ENCODE results near the gene ZNF564. TPM values are rescaled to one million over a fixed set of nuclear protein-coding genes. Genes with fewer than 3 reads are reported as not detected.
A peak's percentile ranks its signal among the peaks of the same experiment; 100 is the strongest.

The ZNF564 gene
- total and polyA plus RNA-seq, 2 of the 13 experiments (the other 11 are each of a cell fraction or from before 2014, with no cell fraction given) = 2.3 to 11.1 TPM

GRCh38 chr19:12495002-12495802, 56.1 kb downstream of the ZNF564 start (continued):
- TF ChIP-seq GLI4 (CRISPR knock-in tag; IDR thresholded peaks at IDR 0.05; ENCODE audit: borderline replicate concordance) = no peak
- TF ChIP-seq ZNF562 (CRISPR knock-in tag; IDR thresholded peaks at IDR 0.05; ENCODE audit: borderline replicate concordance) = no peak
- TF ChIP-seq PRDM4 (CRISPR knock-in tag; IDR thresholded peaks at IDR 0.05; ENCODE audit: borderline replicate concordance) = no peak
- 0 out of 2 replicates have a peak, but pooled peaks have one; percentile 33 for TF ChIP-seq ZMAT3 (CRISPR knock-in tag; conservative IDR thresholded peaks at IDR 0.05)
- TF ChIP-seq SAP130 (CRISPR knock-in tag; IDR thresholded peaks at IDR 0.05; ENCODE audit: low read depth) = peak; percentile 97
- TF ChIP-seq ZBTB4 (CRISPR knock-in tag; IDR thresholded peaks at IDR 0.05; ENCODE audit: borderline replicate concordance) = peak; percentile 59; the same call in 1 of the 2 replicates
- 0 out of 2 replicates have a peak, but pooled peaks have one; percentile 23 for TF ChIP-seq ZNF160 (CRISPR knock-in tag; IDR thresholded peaks at IDR 0.05)
- peak; percentile 94 for TF ChIP-seq ZSCAN9 (CRISPR knock-in tag; IDR thresholded peaks at IDR 0.05; ENCODE audit: borderline replicate concordance)
- no peak for TF ChIP-seq MAFG (CRISPR knock-in tag; IDR thresholded peaks at IDR 0.05)
- TF ChIP-seq ZSCAN21 (CRISPR knock-in tag; IDR thresholded peaks at IDR 0.05; ENCODE audit: borderline replicate concordance) = peak; percentile 92
- TF ChIP-seq ZNF136 (CRISPR knock-in tag; IDR thresholded peaks at IDR 0.05; ENCODE audit: low read depth) = no peak
- peak; percentile 76 for TF ChIP-seq PHF20 (CRISPR knock-in tag; IDR thresholded peaks at IDR 0.05)
- peak; percentile 83 for TF ChIP-seq SPEN (CRISPR knock-in tag; IDR thresholded peaks at IDR 0.05; ENCODE audit: low read depth)
- TF ChIP-seq ZSCAN31 (CRISPR knock-in tag; IDR thresholded peaks at IDR 0.05; ENCODE audit: low read depth) = peak; percentile 91; the same call in 1 of the 2 replicates
- 0 out of 2 replicates have a peak, but pooled peaks have one; percentile 38 for TF ChIP-seq JUND (CRISPR knock-in tag; IDR thresholded peaks at IDR 0.05)
- peak; percentile 77 for TF ChIP-seq HDAC2 (CRISPR knock-in tag; IDR thresholded peaks at IDR 0.05)
- no peak for TF ChIP-seq SSRP1 (CRISPR knock-in tag; IDR thresholded peaks at IDR 0.05)
- TF ChIP-seq CREBL2 (CRISPR knock-in tag; IDR thresholded peaks at IDR 0.05; ENCODE audit: borderline replicate concordance) = no peak
- no peak for TF ChIP-seq RORA (CRISPR knock-in tag; IDR thresholded peaks at IDR 0.05)
- TF ChIP-seq ZNF782 (CRISPR knock-in tag; IDR thresholded peaks at IDR 0.05; ENCODE audit: borderline replicate concordance) = peak; percentile 95; the same call in 1 of the 2 replicates
- 0 out of 2 replicates have a peak, but pooled peaks have one; percentile 75 for TF ChIP-seq RARG (CRISPR knock-in tag; IDR thresholded peaks at IDR 0.05; ENCODE audit: low read depth)
- no peak for TF ChIP-seq BRF2 (CRISPR knock-in tag; IDR thresholded peaks at IDR 0.05)
- TF ChIP-seq BCL6 (CRISPR knock-in tag; IDR thresholded peaks at IDR 0.05) = peak; percentile 21; the same call in 1 of the 2 replicates
